Nephron (organoid): Measurements from ENCODE around the gene XK.
"Not testable (repeated sequence)": the region's sequence is repeated elsewhere in the genome, so short reads cannot be mapped to it uniquely, and the experiment has no call there.

Source experiments
- H3K27ac Mint-ChIP-seq, 3 experiments: 2 replicates each; pipeline ENCODE4 v1.8.0; 2020; ENCODE audit warnings: mixed read lengths in 3 of 3, mild to moderate bottlenecking in 2 of 3, moderate library complexity in 1 of 3
- H3K27me3 Mint-ChIP-seq: 2 replicates; pipeline ENCODE4 v1.8.0; 2021; ENCODE audit warnings: low read depth, mild to moderate bottlenecking, moderate library complexity, mixed read lengths
- H3K36me3 Mint-ChIP-seq: 2 replicates; pipeline ENCODE4 v1.8.0; 2020; ENCODE audit warnings: low read depth, mixed read lengths
- H3K4me1 Mint-ChIP-seq: 2 replicates; pipeline ENCODE4 v1.8.0; 2020; ENCODE audit warnings: mixed read lengths
- H3K4me3 Mint-ChIP-seq, 3 experiments: 2 replicates each; pipeline ENCODE4 v1.8.0; 2020; ENCODE audit warnings: mild to moderate bottlenecking in 3 of 3, mixed read lengths in 3 of 3, moderate library complexity in 2 of 3
- H3K9me3 Mint-ChIP-seq: 2 replicates; pipeline ENCODE4 v1.8.0; 2020; ENCODE audit warnings: mixed read lengths
- CTCF ChIP-seq, 3 experiments: fragments of 200-600 bp; sonication (generic); IDR thresholded peaks; one replicate each; pipeline ENCODE4 v1.5.0; 2021; ENCODE audit warnings: antibody characterized with exemption in 3 of 3; ENCODE audit not compliant: unreplicated experiment in 3 of 3

The XK gene

GRCh38 chrX:37646254-37646653 is 39.3 kb upstream of the XK start:
- peak in 1 of 3 experiments; percentile 8 for TF ChIP-seq CTCF (IDR thresholded peaks at IDR 0.05; ENCODE audit: unreplicated experiment in 3 of 3)

DNA sequence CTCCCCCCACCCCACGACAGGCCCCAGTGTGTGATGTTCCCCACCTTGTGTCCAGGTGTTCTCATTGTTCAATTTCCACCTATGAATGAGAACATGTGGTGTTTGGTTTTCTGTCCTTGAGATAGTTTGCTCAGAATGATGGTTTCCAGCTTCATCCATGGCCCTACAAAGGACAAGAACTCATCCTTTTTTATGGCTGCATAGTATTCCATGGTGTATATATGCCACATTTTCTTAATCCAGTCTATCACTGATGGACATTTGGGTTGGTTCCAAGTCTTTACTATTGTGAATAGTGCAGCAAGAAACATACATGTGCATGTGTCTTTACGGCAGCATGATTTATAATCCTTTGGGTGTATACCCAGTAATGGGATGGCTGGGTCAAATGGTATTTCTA is 34.7 kb upstream of the XK start:
- H3K4me3 Mint-ChIP-seq, H3K9me3 Mint-ChIP-seq, H3K4me1 Mint-ChIP-seq, H3K27ac Mint-ChIP-seq, H3K36me3 Mint-ChIP-seq, H3K27me3 Mint-ChIP-seq: not testable (repeated sequence)

More at GRCh38 chrX:37646254-37646653, 39.3 kb upstream of the XK start:
- H3K4me3 Mint-ChIP-seq = no peak overlapping the region
- H3K36me3 Mint-ChIP-seq = no peaks in the 10 kb centered on the region
- H3K9me3 Mint-ChIP-seq = peaks cover 3% of the 10 kb centered on the region
- H3K27ac Mint-ChIP-seq = no peak overlapping the region
- no peaks in the 10 kb centered on the region for H3K27me3 Mint-ChIP-seq
- no peaks in the 10 kb centered on the region for H3K4me1 Mint-ChIP-seq

GRCh38 chrX:37651921-37652452 is 33.6 kb upstream of the XK start:
- H3K27me3 Mint-ChIP-seq = no peaks in the 10 kb centered on the region
- H3K36me3 Mint-ChIP-seq = no peaks in the 10 kb centered on the region
- H3K27ac Mint-ChIP-seq = no peak overlapping the region
- no peak for TF ChIP-seq CTCF (IDR thresholded peaks at IDR 0.05; ENCODE audit: unreplicated experiment in 3 of 3)
- H3K4me1 Mint-ChIP-seq = no peaks in the 10 kb centered on the region
- peaks cover 3% of the 10 kb centered on the region for H3K9me3 Mint-ChIP-seq
- H3K4me3 Mint-ChIP-seq = no peak overlapping the region

GRCh38 chrX:37652589-37653231 is 32.9 kb upstream of the XK start:
- Mint-ChIP-seq H3K27me3 (no peaks in the 10 kb centered on the region), H3K27ac (peak overlapping the region in 2 of 3 experiments; percentile 53 to 56), H3K4me3 (no peak overlapping the region), H3K9me3 (peaks cover 3% of the 10 kb centered on the region), H3K36me3 (no peaks in the 10 kb centered on the region), H3K4me1 (no peaks in the 10 kb centered on the region)
- TF ChIP-seq CTCF (IDR thresholded peaks at IDR 0.05; ENCODE audit: unreplicated experiment in 3 of 3) = no peak

GRCh38 chrX:37653397-37654085 is 32.0 kb upstream of the XK start:
- no peak overlapping the region for H3K4me3 Mint-ChIP-seq
- H3K27me3 Mint-ChIP-seq = no peaks in the 10 kb centered on the region
- no peak overlapping the region for H3K27ac Mint-ChIP-seq
- H3K9me3 Mint-ChIP-seq = peaks cover 3% of the 10 kb centered on the region
- H3K36me3 Mint-ChIP-seq = no peaks in the 10 kb centered on the region
- no peak for TF ChIP-seq CTCF (IDR thresholded peaks at IDR 0.05; ENCODE audit: unreplicated experiment in 3 of 3)
- H3K4me1 Mint-ChIP-seq = no peaks in the 10 kb centered on the region

GRCh38 chrX:37658343-37659030 is 27.1 kb upstream of the XK start:
- Mint-ChIP-seq H3K9me3 (peaks cover 5% of the 10 kb centered on the region), H3K4me1 (no peaks in the 10 kb centered on the region), H3K4me3 (no peak overlapping the region), H3K36me3 (no peaks in the 10 kb centered on the region), H3K27ac (no peak overlapping the region), H3K27me3 (no peaks in the 10 kb centered on the region)
- TF ChIP-seq CTCF (IDR thresholded peaks at IDR 0.05; ENCODE audit: unreplicated experiment in 3 of 3) = no peak
